ENCODE results near the gene RAB5A. TPM values are rescaled to one million over a fixed set of nuclear protein-coding genes. Genes with fewer than 3 reads are reported as not detected.
"Not testable (repeated sequence)": the region's sequence is repeated elsewhere in the genome, so short reads cannot be mapped to it uniquely, and the experiment has no call there.

The RAB5A gene, protein sequence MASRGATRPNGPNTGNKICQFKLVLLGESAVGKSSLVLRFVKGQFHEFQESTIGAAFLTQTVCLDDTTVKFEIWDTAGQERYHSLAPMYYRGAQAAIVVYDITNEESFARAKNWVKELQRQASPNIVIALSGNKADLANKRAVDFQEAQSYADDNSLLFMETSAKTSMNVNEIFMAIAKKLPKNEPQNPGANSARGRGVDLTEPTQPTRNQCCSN
- total RNA-seq (2021): 49.7 and 50.1 TPM in 2 replicates
- percentile 90 among the genes with signal in this experiment for Bru-seq, nascent RNA
- percentile 87 among the genes with signal in this experiment for BruChase-seq, experiment 1, labeled RNA remaining after a 2-hour chase
- percentile 86 among the genes with signal in this experiment for BruChase-seq, experiment 2, labeled RNA remaining after a 6-hour chase
- long read RNA-seq, transcript RAB5A-201 (6 exons, 2,536 nt): major isoform, 113 of 136 reads
- long read RNA-seq, partial matches to known transcripts: 7 of 136 reads
- long read RNA-seq, other reads (novel, unspliced or antisense): 10 of 136 reads

DNA sequence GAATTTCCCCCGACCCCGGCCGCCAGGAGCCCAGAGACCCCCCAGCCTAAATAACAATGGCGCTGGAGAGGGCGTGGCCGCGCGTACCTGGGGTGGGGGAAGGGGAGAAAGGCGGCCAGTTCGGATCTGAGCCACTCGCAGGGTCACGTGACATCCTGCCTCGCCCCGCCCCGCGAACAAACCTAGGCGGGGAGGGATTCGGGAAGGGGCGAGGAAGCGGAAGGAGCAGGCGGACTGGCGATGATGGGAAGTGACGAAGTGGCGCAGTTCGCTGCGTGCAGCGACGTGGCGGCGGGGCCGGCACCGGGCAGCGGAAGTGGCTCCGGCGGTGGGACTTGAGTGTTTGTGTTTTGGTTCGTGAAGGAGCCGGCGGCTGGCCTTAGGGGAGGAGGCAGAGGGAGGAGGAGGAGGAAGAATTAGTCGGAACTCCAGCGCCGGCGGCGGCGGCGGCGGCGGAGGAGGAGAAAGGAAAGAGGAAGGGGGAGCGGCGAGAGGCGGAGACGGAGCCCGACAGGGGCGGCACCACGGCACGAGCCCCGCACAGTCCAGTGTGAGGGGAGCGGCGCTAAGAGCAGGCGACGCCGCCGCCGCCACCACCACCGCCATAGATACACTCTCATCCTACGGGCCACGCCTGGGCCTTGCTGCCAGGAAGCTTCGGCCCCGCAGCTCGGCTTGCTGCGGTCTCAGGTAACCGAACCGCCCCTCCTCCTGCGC, at the start of gene RAB5A:
Gene RAB5A (plus strand): TSS at position 266 of the 717 bp plus-strand sequence. CDS start 3,802 bp downstream, outside the sequence.
- no peaks in the 10 kb centered on the region for H3K27me3 ChIP-seq (replicated peaks; ENCODE audit: insufficient read depth, low read depth, low read length, poor library complexity)
- peaks cover 7% of the 10 kb centered on the region for H3K4me1 ChIP-seq (ENCODE audit: insufficient read depth, low read length, poor library complexity, severe bottlenecking)
- no peaks in the 10 kb centered on the region for H3K9me3 ChIP-seq (ENCODE audit: low read depth, low read length, poor library complexity, severe bottlenecking)
- peaks cover 16% of the 10 kb centered on the region for H3K36me3 ChIP-seq (ENCODE audit: insufficient read depth, low read length, poor library complexity, severe bottlenecking)
- intact Hi-C loops (cut with micrococcal nuclease; ENCODE audit: unreplicated experiment): loop anchor here (2.0 to 5.0 kb wide), 2 partner anchors 58 to 95 kb away; partner anchors contain the start of gene KAT2B
- POLR2A ChIA-PET (ENCODE audit: low non-redundant PET): interaction anchor here (0.5 kb wide), 1 partner anchor 239 kb away, joined by 11 read pairs; no protein-coding TSS in a partner anchor
- H3K27ac ChIP-seq (ENCODE audit: low read depth, low read length, poor library complexity, severe bottlenecking): peak within 1 kb of the TSS; percentile 93
- TF ChIP-seq EZH2 (IDR thresholded peaks at IDR 0.05; ENCODE audit: borderline replicate concordance, low read depth, low read length, poor library complexity, severe bottlenecking): no peak
- TF ChIP-seq, protein P1, sequence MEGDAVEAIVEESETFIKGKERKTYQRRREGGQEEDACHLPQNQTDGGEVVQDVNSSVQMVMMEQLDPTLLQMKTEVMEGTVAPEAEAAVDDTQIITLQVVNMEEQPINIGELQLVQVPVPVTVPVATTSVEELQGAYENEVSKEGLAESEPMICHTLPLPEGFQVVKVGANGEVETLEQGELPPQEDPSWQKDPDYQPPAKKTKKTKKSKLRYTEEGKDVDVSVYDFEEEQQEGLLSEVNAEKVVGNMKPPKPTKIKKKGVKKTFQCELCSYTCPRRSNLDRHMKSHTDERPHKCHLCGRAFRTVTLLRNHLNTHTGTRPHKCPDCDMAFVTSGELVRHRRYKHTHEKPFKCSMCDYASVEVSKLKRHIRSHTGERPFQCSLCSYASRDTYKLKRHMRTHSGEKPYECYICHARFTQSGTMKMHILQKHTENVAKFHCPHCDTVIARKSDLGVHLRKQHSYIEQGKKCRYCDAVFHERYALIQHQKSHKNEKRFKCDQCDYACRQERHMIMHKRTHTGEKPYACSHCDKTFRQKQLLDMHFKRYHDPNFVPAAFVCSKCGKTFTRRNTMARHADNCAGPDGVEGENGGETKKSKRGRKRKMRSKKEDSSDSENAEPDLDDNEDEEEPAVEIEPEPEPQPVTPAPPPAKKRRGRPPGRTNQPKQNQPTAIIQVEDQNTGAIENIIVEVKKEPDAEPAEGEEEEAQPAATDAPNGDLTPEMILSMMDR (conservative IDR thresholded peaks at IDR 0.05; ENCODE audit: low read depth, low read length): no peak
- BruUV-seq (replicated peaks): no TSS peak
- CTCF ChIA-PET: no interaction called here
- peak; percentile 99 for DNase-seq (ENCODE audit: low spot score)
- peak within 1 kb of the TSS; percentile 90 for H3K4me3 ChIP-seq (ENCODE audit: low read depth, low read length, poor library complexity, severe bottlenecking)

DNA sequence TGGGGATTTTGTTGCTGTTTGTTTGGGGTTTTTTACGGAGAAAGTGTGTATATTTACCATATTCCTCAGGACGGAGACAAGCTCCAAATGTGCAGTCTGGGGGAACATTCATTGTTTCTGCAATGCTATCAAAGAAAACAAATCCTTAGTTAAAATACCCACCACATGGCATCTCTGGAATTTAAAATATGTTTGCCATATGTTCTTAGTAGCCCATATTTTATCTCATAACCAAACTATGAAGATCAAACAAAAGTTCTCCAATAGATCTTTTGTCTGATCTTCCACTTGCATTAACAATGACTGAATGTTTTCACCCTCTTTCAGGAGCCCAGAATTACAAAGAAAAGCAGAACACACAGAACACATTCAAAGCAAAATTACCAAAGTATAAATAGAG, 48.2 kb upstream of the RAB5A start:
- POLR2A ChIA-PET (ENCODE audit: low non-redundant PET): no interaction called here
- H3K27ac ChIP-seq (ENCODE audit: low read depth, low read length, poor library complexity, severe bottlenecking): no peak overlapping the region
- no peak for DNase-seq (ENCODE audit: low spot score)
- peaks cover 5% of the 10 kb centered on the region for H3K4me1 ChIP-seq (ENCODE audit: insufficient read depth, low read length, poor library complexity, severe bottlenecking)
- H3K9me3 ChIP-seq (ENCODE audit: low read depth, low read length, poor library complexity, severe bottlenecking): no peaks in the 10 kb centered on the region
- no peaks in the 10 kb centered on the region for H3K36me3 ChIP-seq (ENCODE audit: insufficient read depth, low read length, poor library complexity, severe bottlenecking)
- intact Hi-C loops (cut with micrococcal nuclease; ENCODE audit: unreplicated experiment): no loop called here
- no TSS peak for BruUV-seq (replicated peaks)
- H3K27me3 ChIP-seq (replicated peaks; ENCODE audit: insufficient read depth, low read depth, low read length, poor library complexity): no peaks in the 10 kb centered on the region
- TF ChIP-seq, protein P1 (conservative IDR thresholded peaks at IDR 0.05; ENCODE audit: low read depth, low read length): no peak
- no peak for TF ChIP-seq EZH2 (IDR thresholded peaks at IDR 0.05; ENCODE audit: borderline replicate concordance, low read depth, low read length, poor library complexity, severe bottlenecking)
- H3K4me3 ChIP-seq (ENCODE audit: low read depth, low read length, poor library complexity, severe bottlenecking): no peak overlapping the region
- CTCF ChIA-PET: no interaction called here

DNA sequence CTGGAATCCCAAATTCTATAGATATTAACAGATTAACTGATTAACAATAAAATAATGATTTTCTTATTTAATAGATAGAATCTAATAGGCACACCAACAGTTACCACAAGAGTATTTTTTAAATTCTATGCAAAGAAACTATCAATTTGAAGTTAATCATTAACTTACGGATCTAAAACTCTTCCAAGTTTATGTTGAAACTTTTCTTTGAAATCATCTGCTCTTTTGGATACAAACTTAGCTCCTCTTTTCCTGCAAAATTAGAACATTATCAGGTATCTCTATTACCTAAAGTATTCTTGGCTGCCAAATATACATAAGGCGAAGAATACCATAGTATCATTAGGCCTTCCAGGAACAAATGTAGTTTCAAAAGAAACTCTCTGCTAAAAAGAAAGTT, 47.6 kb upstream of the RAB5A start:
- intact Hi-C loops (cut with micrococcal nuclease; ENCODE audit: unreplicated experiment): no loop called here
- Histone ChIP-seq H3K9me3 (ENCODE audit: low read depth, low read length, poor library complexity, severe bottlenecking) (no peaks in the 10 kb centered on the region), H3K27me3 (replicated peaks; ENCODE audit: insufficient read depth, low read depth, low read length, poor library complexity) (no peaks in the 10 kb centered on the region), H3K4me1 (ENCODE audit: insufficient read depth, low read length, poor library complexity, severe bottlenecking) (peaks cover 5% of the 10 kb centered on the region), H3K27ac (ENCODE audit: low read depth, low read length, poor library complexity, severe bottlenecking) (no peak overlapping the region), H3K4me3 (ENCODE audit: low read depth, low read length, poor library complexity, severe bottlenecking) (no peak overlapping the region), H3K36me3 (ENCODE audit: insufficient read depth, low read length, poor library complexity, severe bottlenecking) (no peaks in the 10 kb centered on the region)
- no peak for TF ChIP-seq EZH2 (IDR thresholded peaks at IDR 0.05; ENCODE audit: borderline replicate concordance, low read depth, low read length, poor library complexity, severe bottlenecking)
- TF ChIP-seq, protein P1 (conservative IDR thresholded peaks at IDR 0.05; ENCODE audit: low read depth, low read length): no peak
- POLR2A ChIA-PET (ENCODE audit: low non-redundant PET): no interaction called here
- BruUV-seq (replicated peaks): no TSS peak
- no peak for DNase-seq (ENCODE audit: low spot score)
- CTCF ChIA-PET: no interaction called here

DNA sequence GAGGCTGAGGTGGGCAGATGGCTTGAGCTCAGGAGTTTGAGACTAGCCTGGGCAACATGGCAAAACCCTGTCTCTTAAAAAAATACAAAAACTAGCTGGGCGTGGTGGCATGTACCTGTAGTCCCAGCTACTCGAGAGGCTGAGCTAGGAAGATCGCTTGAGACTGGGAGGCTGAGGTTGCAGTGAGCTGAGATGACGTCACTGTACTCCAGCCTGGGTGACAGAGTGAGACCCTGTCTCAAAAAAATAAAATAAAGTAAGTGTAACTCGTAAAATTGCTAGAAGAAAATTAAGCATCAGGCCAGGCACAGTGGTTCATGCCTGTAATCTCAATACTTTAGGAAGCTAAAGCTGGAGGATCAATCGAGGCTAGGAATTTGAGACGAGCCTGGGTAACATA, 47.1 kb upstream of the RAB5A start:
- DNase-seq (ENCODE audit: low spot score); H3K27ac ChIP-seq (ENCODE audit: low read depth, low read length, poor library complexity, severe bottlenecking); H3K27me3 ChIP-seq (replicated peaks; ENCODE audit: insufficient read depth, low read depth, low read length, poor library complexity); CTCF ChIA-PET; H3K4me1 ChIP-seq (ENCODE audit: insufficient read depth, low read length, poor library complexity, severe bottlenecking); H3K4me3 ChIP-seq (ENCODE audit: low read depth, low read length, poor library complexity, severe bottlenecking); POLR2A ChIA-PET (ENCODE audit: low non-redundant PET); intact Hi-C loops (cut with micrococcal nuclease; ENCODE audit: unreplicated experiment); BruUV-seq (replicated peaks); H3K36me3 ChIP-seq (ENCODE audit: insufficient read depth, low read length, poor library complexity, severe bottlenecking); H3K9me3 ChIP-seq (ENCODE audit: low read depth, low read length, poor library complexity, severe bottlenecking): not testable (repeated sequence)
